GM20431 (cell line): ENCODE measurements around the gene KCNIP1.

Experiments
- in situ Hi-C: fragments of 300-500 bp; cut with MseI, MboI; formaldehyde crosslinking; loops from one replicate; pipeline ENCODE4 v1.15.0; 2020; ENCODE audit warnings: low sequenced_read_pairs; ENCODE audit not compliant: unreplicated experiment

KCNIP1 gene

DNA sequence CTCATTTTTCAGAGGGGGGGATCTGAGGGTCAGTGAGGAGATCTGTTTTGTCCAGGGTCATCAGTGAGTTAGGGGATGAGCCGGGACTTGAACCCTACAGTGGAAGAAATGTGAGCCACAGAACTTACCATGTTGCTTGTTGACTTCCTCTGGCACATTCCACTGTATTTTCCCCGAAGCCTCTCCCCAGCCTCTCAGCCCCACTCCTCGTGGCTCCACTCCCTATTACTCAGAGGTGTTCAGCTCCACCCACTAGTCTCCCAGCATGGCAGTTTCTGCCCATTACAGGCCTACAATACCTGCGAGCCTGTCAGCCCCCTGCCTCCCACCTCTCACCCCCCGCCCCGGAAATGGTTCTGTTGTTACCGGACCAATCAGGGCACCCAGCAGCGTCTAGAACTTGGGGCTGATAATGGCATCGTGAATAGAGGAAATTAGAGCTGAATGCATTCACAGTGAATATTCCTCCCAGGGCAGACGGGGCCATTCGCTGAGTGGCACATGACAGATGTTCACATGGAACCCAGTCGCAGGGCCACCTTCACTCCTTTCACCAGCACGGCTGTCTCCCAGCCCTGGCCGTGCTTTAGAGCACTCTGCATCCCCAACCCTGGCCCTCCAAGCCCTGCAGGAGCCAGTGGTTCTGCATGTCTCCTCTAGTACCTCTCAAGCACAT lies 81.6 kb downstream of the KCNIP1 start:
- in situ Hi-C loops, result no loop called here

- in situ Hi-C loops, result no loop called here
Observed at GRCh38 chr5:170587808-170588207, 84.0 kb downstream of the KCNIP1 start.

GRCh38 chr5:170589643-170590042 lies 85.8 kb downstream of the KCNIP1 start:
- in situ Hi-C loops, result no loop called here

DNA sequence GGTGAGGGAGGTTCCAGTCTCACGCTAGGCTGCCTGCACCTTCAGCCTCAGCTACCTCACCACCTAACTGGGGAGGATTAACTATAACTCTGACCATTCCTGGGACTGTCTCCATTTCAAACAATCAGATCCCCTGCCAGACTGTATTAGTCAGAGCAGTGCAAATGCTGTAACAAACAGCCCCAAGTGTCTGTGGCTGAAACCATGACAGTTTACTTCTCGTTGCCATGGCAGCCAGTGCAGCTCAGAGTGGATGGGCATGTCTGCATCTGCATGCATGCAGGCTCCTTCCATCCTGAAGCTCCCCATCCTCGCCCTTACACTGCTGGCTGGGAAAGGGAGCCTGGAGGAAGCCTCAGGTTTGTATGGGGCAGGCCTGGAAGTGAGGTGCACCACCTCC lies 86.7 kb downstream of the KCNIP1 start:
- in situ Hi-C loops, result no loop called here

DNA sequence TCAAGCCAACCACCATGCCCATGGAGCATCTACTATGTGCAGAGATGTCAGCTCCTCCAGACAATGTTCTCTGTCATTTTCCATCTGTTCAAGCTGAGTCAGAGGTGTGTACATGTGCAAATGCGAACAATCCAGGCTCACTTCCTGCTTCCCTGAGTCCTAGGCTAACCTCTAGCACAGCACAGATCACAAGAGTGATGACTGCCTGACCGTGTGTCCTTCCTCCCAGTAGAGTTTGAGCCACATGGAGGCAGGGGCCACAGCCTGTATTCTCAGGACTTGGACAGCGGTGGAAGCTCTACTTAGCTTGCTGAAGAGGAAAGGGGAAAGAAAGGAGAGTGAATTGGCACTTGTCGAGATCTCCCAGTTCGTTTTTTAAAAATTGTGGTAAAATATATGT lies 87.2 kb downstream of the KCNIP1 start:
- in situ Hi-C loops, result no loop called here

DNA sequence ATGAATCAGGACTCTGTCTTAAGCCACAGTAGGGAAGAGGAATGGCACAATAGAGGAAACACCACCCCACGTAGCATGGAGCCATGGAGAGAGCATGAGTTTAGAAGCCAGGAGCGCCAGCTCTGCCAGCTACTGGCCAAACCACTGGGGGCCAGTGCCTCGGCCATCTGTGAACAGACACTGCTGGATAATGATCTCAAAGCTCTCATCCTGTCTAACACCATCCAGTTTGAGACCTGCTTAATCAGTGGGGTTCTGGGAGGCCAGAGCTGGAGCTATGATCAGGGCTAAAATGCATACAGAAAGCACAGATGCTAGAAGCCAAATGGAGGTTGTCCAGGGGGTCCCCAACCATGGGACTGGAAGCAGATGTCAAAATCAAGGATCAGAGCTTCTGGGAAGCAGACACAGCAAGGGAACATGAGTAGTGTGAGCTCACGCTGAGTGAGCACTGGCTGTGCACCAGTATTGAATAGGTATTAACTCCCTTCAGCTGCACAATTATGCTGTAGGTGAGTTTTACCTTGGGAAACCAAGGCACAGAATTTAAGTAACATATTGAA lies 92.7 kb downstream of the KCNIP1 start:
- in situ Hi-C loops, result no loop called here

GRCh38 chr5:170597109-170597751 lies 93.4 kb downstream of the KCNIP1 start:
- in situ Hi-C loops, result no loop called here

DNA sequence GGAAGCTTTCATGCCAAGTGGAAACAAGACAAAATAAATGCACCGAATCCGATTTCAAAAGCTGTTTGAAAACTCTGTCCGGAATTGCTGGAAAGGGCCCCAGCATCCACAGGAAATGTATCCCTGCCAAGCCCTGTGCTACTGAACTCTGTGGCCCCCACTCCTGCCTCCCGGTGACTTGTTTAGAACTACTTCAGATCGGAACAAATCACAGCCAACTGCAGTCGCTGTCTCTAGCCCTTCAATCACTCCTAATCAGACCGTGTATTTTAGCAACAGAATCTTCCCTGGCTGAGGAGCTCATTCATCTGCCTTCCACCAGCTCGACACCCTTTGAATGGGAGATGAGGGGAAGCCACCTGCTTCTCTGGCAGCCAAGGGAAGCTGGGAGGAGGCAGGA lies 94.1 kb downstream of the KCNIP1 start:
- in situ Hi-C loops, result no loop called here

DNA sequence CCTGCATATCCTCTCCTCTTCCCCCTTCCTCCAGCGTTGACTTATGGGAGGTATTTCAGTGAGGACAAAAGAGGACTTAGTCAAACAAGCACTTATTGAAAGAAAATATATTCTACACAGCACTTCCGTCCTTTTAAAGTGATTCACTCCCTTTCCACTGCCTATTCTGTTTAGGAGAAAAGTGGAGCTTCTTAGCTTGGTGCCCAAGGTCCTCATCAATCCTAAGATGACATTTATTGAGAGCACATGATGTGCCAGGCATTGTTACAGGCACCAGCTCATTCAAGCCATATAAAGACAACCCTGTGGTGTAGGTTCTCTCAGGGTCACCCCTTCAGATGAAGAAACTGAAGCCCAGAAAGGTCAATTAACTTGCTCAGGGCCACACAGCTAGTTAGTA lies 95.9 kb downstream of the KCNIP1 start:
- in situ Hi-C loops, result no loop called here

GRCh38 chr5:170601619-170602018 lies 97.8 kb downstream of the KCNIP1 start:
- in situ Hi-C loops, result no loop called here

DNA sequence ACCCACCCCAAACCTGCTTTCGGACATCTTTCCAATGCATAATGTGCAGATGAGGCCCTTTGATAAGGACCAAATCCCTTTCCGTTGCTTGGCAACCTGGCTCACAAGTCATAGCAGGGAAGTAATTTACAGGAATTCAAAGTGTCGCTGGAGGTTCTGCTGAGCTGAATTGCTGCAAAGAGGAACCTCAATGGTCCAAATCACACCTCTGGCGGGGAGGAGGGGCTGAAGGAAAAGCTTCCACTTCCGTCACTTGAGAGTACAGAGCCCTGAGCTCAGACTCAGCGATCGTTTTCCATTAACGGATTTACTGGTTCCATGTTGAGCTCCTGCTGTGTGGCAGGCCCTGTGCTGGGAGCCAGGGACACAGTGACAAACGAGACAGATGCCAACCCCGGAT lies 99.3 kb downstream of the KCNIP1 start:
- in situ Hi-C loops, result no loop called here

GRCh38 chr5:170603578-170604565 lies 100.1 kb downstream of the KCNIP1 start:
- in situ Hi-C loops, result no loop called here

- in situ Hi-C loops, result no loop called here
Observed at GRCh38 chr5:170606941-170607340, 103.1 kb downstream of the KCNIP1 start.

GRCh38 chr5:170611449-170612090 lies 107.8 kb downstream of the KCNIP1 start:
- in situ Hi-C loops, result no loop called here

DNA sequence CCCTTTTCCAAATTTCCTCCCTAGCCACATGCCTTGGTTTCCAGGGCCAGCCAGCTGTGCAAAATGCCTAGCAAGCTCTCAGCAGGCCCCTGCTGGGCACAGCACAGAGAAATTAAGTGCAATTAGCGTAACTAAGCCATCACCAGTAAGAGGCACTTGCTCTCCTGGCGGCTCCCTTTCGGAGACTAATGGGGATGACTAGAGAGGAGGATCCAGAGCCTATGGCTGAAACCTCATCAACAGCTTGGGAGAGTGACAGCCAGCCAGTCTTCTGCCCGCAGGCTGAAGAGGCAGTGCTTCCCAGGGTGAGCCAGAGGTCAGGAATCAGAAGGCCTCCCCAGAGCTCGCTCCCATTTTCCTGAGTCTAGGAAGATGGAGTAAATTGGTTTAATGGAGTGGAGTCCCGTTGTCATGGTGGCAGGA lies 108.4 kb downstream of the KCNIP1 start:
- in situ Hi-C loops, result no loop called here

- in situ Hi-C loops, result no loop called here
Observed at GRCh38 chr5:170614065-170614490, 110.3 kb downstream of the KCNIP1 start.

- in situ Hi-C loops, result no loop called here
Observed at GRCh38 chr5:170614720-170615119, 110.9 kb downstream of the KCNIP1 start.

DNA sequence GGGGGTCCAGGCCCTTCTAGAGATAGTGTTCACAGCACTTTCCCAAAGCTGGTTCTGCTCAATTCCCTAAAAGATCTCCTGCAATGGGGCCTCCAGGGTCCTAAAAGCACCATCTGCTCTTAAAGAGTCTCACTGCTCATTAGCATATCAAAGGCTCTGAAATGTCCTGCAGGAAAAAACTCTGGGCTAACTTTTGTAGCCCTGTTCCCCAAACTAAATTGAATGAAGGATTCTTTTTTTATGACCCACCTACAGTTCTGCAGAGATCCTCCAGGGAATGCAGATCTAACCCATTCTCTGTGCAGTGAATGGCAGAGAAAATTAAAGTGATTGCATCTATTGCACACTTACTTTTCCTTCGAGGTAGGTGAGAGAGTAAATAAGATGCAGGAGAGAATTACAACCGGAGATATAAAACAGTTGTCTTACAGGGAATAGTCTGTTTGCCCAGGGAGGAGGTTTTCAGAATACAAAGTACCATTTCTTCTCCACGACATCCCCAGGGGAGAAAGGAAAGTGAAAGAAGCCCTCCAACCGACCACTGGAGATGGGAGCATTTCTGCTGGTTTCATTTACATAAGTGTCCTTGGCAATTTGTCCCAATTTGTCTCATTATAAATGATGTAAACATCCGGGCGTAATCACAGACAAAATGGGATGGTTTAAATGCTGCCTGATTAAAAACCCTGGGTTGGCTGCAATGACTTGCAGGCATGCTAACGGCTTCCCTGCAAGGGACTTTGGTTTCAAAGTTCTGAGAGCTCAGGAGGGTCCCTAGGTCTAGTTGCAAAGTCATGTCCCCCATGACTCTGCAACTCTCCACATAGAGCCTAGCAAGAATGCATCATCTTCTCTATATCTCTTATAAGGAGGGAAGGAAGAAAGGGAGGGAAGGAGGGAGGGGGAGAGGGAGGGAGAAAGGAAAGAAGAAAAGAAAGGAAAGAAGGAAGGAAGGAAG lies 114.0 kb downstream of the KCNIP1 start:
- in situ Hi-C loops, result no loop called here

GRCh38 chr5:170619869-170620268 lies 116.0 kb downstream of the KCNIP1 start:
- in situ Hi-C loops, result loop anchor here (10.0 kb wide), 1 partner anchor 185 kb away; no protein-coding TSS in a partner anchor
